Memory B cell (primary cell): ENCODE data around the gene MYH8.

ENCODE experiments used
- ATAC-seq: fragments of 150-1000 bp; cut with Tn5 transposase; 2 replicates; pipeline ENCODE4 v1.10.0; 2021; ENCODE audit warnings: low read depth, mild to moderate bottlenecking, moderate library complexity
- DNase-seq, 2 donors: peaks; one replicate each; pipeline ENCODE4 v3.0.0; 2022; ENCODE audit warnings: low spot score in 2 of 2
- H3K27ac Mint-ChIP-seq: one replicate; pipeline ENCODE4 v1.8.0; 2022; ENCODE audit warnings: mild to moderate bottlenecking, moderate library complexity, mixed read lengths
- H3K27me3 Mint-ChIP-seq: one replicate; pipeline ENCODE4 v1.8.0; 2022; ENCODE audit warnings: mixed read lengths
- H3K36me3 Mint-ChIP-seq: one replicate; pipeline ENCODE4 v1.8.0; 2022; ENCODE audit warnings: mild to moderate bottlenecking, mixed read lengths
- H3K4me1 Mint-ChIP-seq: one replicate; pipeline ENCODE4 v1.8.0; 2022; ENCODE audit warnings: mixed read lengths
- H3K4me3 Mint-ChIP-seq: one replicate; pipeline ENCODE4 v1.8.0; 2022; ENCODE audit warnings: mild to moderate bottlenecking, moderate library complexity, mixed read lengths
- H3K9me3 Mint-ChIP-seq: one replicate; pipeline ENCODE4 v1.8.0; 2022; ENCODE audit warnings: mixed read lengths

MYH8 gene

GRCh38 chr17:10415161-10415560, 6.6 kb downstream of the MYH8 start:
- no peaks in the 10 kb centered on the region for H3K36me3 Mint-ChIP-seq
- peaks cover 5% of the 10 kb centered on the region for H3K9me3 Mint-ChIP-seq
- H3K27ac Mint-ChIP-seq, result no peak overlapping the region
- no peaks in the 10 kb centered on the region for H3K4me1 Mint-ChIP-seq
- no peaks in the 10 kb centered on the region for H3K27me3 Mint-ChIP-seq
- DNase-seq, result no peak
- ATAC-seq, result no peak
- no peak overlapping the region for H3K4me3 Mint-ChIP-seq

DNA sequence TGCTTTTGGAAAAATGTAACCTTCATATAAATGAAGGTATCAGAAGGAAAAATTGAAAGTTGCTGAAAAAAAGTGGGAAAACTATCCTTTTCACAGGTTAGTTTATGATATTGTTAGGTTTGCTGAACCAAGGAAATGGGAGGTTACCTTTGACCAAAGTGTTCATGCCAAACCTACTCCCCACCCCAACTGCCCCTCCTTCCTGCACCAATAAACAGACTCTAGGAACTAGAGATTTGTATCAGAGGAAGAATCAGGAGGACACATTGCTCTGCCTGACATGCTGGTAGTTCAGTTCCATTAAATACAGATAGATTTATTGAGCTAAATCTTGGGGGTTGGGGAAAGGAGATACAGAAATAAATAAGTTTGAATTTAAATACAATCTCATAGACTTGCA, 18.2 kb downstream of the MYH8 start:
- ATAC-seq (no peak), DNase-seq (no peak)
- Mint-ChIP-seq H3K4me1 (no peaks in the 10 kb centered on the region), H3K27ac (no peak overlapping the region), H3K4me3 (no peak overlapping the region), H3K9me3 (no peaks in the 10 kb centered on the region), H3K36me3 (no peaks in the 10 kb centered on the region), H3K27me3 (peaks cover 6% of the 10 kb centered on the region)

DNA sequence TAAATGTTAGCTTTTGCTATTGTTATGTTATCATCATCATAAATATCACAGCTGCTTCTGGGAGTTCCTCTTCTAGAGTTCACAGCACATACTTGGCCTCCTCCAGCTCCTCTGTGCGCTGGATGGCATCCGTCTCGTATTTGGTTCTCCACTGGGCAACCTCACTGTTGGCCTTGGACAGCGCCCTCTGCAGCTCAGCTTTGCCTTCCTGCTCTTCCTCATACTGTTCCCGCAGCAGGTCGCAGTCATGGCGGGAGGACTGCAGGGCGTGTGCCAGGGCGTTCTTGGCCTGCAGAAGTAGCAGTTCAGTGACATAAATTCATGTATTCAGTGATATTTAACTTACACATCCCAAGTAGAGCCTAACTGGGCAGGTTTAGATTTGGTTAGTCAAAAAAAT, 23.4 kb downstream of the MYH8 start:
- Mint-ChIP-seq H3K4me3 (no peak overlapping the region), H3K4me1 (no peaks in the 10 kb centered on the region), H3K27ac (no peak overlapping the region), H3K27me3 (peaks cover 1% of the 10 kb centered on the region), H3K36me3 (no peaks in the 10 kb centered on the region), H3K9me3 (no peaks in the 10 kb centered on the region)
- DNase-seq (no peak), ATAC-seq (no peak)

- no peak for DNase-seq
- no peak overlapping the region for H3K27ac Mint-ChIP-seq
- no peaks in the 10 kb centered on the region for H3K9me3 Mint-ChIP-seq
- no peaks in the 10 kb centered on the region for H3K36me3 Mint-ChIP-seq
- no peaks in the 10 kb centered on the region for H3K4me1 Mint-ChIP-seq
- no peak overlapping the region for H3K4me3 Mint-ChIP-seq
- ATAC-seq, result no peak
- peaks cover 1% of the 10 kb centered on the region for H3K27me3 Mint-ChIP-seq
These were observed 25.1 kb downstream of the MYH8 start for GRCh38 chr17:10396524-10397163.

- H3K4me1 Mint-ChIP-seq, result no peaks in the 10 kb centered on the region
- no peaks in the 10 kb centered on the region for H3K9me3 Mint-ChIP-seq
- no peaks in the 10 kb centered on the region for H3K36me3 Mint-ChIP-seq
- DNase-seq, result no peak
- no peak for ATAC-seq
- no peaks in the 10 kb centered on the region for H3K27me3 Mint-ChIP-seq
- H3K27ac Mint-ChIP-seq, result no peak overlapping the region
- no peak overlapping the region for H3K4me3 Mint-ChIP-seq
These were observed 27.4 kb downstream of the MYH8 start for GRCh38 chr17:10394201-10394887.

DNA sequence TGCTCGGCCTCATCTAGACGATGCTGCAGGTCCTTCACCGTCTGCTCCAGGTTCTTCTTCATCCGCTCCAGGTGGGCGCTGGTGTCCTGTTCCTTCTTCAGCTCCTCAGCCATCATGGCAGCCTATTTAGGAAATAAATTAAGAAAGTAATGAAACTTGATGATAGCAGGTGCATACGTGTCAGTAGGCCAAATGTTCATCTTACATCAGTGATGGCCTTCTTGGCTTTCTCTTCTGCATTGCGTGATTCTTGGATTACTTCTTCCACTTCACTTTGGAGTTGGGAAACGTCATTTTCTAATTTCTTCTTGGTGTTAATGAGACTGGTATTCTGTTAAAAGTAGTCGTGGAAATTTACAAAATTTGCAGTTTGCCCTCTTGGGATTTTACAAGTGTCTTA, 28.9 kb downstream of the MYH8 start:
- H3K4me1 Mint-ChIP-seq, result no peaks in the 10 kb centered on the region
- ATAC-seq (no peak), DNase-seq (no peak)
- no peaks in the 10 kb centered on the region for H3K36me3 Mint-ChIP-seq
- no peak overlapping the region for H3K27ac Mint-ChIP-seq
- H3K27me3 Mint-ChIP-seq, result no peaks in the 10 kb centered on the region
- no peak overlapping the region for H3K4me3 Mint-ChIP-seq
- no peaks in the 10 kb centered on the region for H3K9me3 Mint-ChIP-seq

DNA sequence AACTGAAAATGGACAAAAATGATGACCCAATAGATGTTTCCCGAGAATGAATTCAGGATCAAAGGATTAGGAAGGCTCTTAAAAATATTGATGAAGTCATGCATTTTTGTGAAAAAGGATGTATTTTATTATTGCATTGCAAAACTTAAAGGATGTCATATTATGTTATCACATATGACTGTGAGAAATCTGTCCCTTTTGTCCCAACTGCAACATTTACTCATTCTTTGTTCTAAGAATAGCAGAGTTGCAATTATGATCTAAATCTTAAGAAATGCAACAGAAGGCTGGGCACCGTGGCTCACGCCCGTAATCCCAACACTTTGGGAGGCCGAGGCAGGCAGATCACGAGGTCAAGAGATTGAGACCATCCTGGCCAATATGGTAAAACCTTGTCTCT, 35.9 kb downstream of the MYH8 start:
- Mint-ChIP-seq H3K27ac (no peak overlapping the region), H3K4me3 (no peak overlapping the region)
- no peak for ATAC-seq

DNA sequence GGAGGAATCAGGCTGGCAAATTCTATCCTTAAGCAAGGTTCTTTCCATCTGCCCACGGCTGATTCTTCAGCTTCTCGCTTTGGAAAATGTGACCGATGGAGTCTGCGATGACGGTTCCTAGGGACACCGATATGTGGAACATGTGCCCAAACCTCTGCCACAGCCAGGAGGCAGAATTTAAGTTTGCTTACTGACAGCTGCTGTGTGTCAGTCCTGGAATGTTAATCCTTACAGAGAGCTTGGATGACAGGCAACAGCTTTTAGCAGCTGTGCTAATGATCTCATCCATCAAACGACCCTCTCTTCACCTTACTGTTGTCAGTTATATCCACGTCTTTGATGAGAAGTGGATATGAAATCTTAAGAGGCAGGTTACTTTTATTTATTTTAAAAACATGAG, 37.6 kb downstream of the MYH8 start:
- no peaks in the 10 kb centered on the region for H3K4me1 Mint-ChIP-seq
- H3K27ac Mint-ChIP-seq, result no peak overlapping the region
- no peak overlapping the region for H3K4me3 Mint-ChIP-seq
- H3K36me3 Mint-ChIP-seq, result no peaks in the 10 kb centered on the region
- no peak for DNase-seq
- H3K9me3 Mint-ChIP-seq, result no peaks in the 10 kb centered on the region
- no peaks in the 10 kb centered on the region for H3K27me3 Mint-ChIP-seq
- no peak for ATAC-seq

More for the DNA sequence above, 35.9 kb downstream of the MYH8 start:
- Mint-ChIP-seq H3K36me3 (no peaks in the 10 kb centered on the region), H3K27me3 (no peaks in the 10 kb centered on the region), H3K4me1 (no peaks in the 10 kb centered on the region), H3K9me3 (no peaks in the 10 kb centered on the region)
- no peak for DNase-seq

DNA sequence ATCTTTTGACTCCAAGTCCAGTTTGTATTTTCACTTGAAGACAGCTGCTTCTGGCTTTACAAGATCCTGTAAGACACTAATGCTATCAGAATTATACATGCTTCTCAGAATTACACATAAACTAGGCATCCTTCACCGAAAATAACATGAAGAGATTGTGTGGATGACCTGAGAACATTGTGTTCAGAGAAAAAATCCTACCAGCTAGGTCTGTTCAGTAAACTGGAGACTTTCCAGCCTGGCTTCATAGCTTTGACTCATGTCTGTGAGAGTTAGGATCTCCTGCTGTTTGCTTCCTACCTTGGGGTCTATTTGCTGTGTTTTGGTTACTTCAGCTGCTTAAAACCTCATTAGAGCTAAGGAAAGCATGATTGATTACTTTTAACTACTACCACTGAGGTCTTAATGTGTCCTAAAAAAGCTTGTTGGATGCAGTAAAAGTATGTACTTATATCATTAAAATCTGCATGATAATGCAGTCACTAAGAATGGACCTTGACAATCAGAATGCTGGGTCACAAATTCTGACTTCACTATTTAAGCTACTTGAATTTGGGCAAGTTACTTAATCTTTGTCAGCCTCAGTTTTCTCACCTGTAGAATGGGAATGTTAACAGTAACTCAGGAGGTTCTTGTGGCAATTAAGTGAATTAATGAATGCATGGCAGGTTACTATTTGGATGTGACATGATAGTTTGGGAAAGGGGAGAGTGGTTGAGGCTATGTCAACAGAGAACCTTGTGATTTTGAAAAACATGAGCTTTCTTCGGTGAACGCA, 40.9 kb downstream of the MYH8 start:
- ATAC-seq (no peak), DNase-seq (no peak)
- Mint-ChIP-seq H3K27me3 (no peaks in the 10 kb centered on the region), H3K36me3 (no peaks in the 10 kb centered on the region), H3K4me1 (no peaks in the 10 kb centered on the region), H3K27ac (no peak overlapping the region), H3K4me3 (no peak overlapping the region), H3K9me3 (peaks cover 1% of the 10 kb centered on the region)

- Mint-ChIP-seq H3K9me3 (peaks cover 1% of the 10 kb centered on the region), H3K27ac (no peak within 1 kb of the TSS), H3K4me3 (no peak within 1 kb of the TSS), H3K36me3 (no peaks in the 10 kb centered on the region), H3K27me3 (no peaks in the 10 kb centered on the region), H3K4me1 (no peaks in the 10 kb centered on the region)
- DNase-seq (no peak), ATAC-seq (no peak)
These were observed 48.8 kb downstream of the MYH8 start, which contains the start of gene MYH13 for GRCh38 chr17:10372906-10373305. Gene MYH13 (minus strand): TSS chr17:10373006. CDS start chr17:10364530, 8,476 bp downstream.

DNA sequence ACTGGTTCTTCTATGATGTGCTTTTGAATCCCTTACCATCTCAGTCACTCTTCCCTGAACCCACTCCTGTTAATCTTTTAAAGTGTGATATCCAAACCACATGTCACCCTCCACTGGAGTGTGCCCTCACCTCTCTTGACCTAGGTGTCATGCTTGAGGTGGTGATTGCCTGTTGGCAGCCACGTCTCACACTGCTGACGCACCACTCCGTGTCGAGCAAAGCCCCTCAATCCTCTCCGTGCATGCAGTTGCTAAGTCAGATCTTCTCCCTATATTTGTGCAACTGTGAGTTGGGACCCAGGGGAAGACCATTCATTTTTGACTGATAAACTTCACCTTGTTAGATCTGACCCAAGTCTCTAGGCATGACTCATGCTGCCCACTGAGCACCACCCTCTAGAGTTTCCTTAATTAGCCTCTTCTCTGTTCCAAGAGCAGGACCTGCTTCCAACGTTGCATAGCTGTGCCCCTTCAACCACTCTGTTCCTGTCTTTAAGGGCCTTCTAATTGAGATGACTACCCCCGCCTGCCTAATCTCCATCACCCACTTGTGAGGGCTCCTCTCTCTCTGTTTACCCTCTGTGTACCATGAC, 51.6 kb downstream of the MYH8 start:
- ATAC-seq (no peak), DNase-seq (no peak)
- no peaks in the 10 kb centered on the region for H3K4me1 Mint-ChIP-seq
- peaks cover 1% of the 10 kb centered on the region for H3K9me3 Mint-ChIP-seq
- H3K36me3 Mint-ChIP-seq, result no peaks in the 10 kb centered on the region
- H3K27ac Mint-ChIP-seq, result no peak overlapping the region
- H3K4me3 Mint-ChIP-seq, result no peak overlapping the region
- no peaks in the 10 kb centered on the region for H3K27me3 Mint-ChIP-seq

DNA sequence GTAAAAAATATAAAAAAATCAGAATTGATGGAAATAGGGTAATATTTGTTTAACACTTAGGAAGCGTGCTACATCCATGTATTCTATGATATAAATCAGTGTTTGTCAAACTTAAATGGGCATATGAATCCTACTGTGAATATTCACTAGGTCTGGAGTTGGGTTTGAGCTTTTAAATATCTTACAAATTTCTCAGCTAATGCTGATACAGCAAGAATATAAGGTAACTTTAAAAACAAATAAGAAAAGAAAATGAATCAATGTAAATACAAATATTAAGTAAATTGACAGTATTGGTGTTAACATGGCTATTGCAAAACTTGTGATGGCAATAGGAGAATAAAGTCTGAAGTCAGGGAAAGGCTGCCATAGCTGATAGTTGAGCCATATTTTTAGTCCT, 52.5 kb downstream of the MYH8 start:
- no peak overlapping the region for H3K4me3 Mint-ChIP-seq
- H3K27me3 Mint-ChIP-seq, result no peaks in the 10 kb centered on the region
- H3K27ac Mint-ChIP-seq, result no peak overlapping the region
- no peak for ATAC-seq
- H3K36me3 Mint-ChIP-seq, result no peaks in the 10 kb centered on the region
- no peaks in the 10 kb centered on the region for H3K4me1 Mint-ChIP-seq
- peaks cover 1% of the 10 kb centered on the region for H3K9me3 Mint-ChIP-seq
- DNase-seq, result no peak

- H3K4me1 Mint-ChIP-seq, result no peaks in the 10 kb centered on the region
- H3K27me3 Mint-ChIP-seq, result no peaks in the 10 kb centered on the region
- ATAC-seq (no peak), DNase-seq (no peak)
- H3K9me3 Mint-ChIP-seq, result peaks cover 1% of the 10 kb centered on the region
- no peak overlapping the region for H3K4me3 Mint-ChIP-seq
- no peaks in the 10 kb centered on the region for H3K36me3 Mint-ChIP-seq
- no peak overlapping the region for H3K27ac Mint-ChIP-seq
These were observed 53.2 kb downstream of the MYH8 start for GRCh38 chr17:10368561-10368960.

- Mint-ChIP-seq H3K27ac (no peak overlapping the region), H3K27me3 (peaks cover 5% of the 10 kb centered on the region), H3K9me3 (no peaks in the 10 kb centered on the region), H3K4me1 (no peaks in the 10 kb centered on the region), H3K36me3 (no peaks in the 10 kb centered on the region), H3K4me3 (no peak overlapping the region)
- no peak for DNase-seq
- no peak for ATAC-seq
These were observed 61.2 kb downstream of the MYH8 start for GRCh38 chr17:10360578-10360977.
